ENCODE measurements around the gene TMEM132C. TPM values are rescaled to one million over a fixed set of nuclear protein-coding genes. Genes with fewer than 3 reads are reported as not detected.

TMEM132C gene
- total RNA-seq, 8 experiments from 2014 or later, result 0.21 to 21.1 (median 2.3) TPM; not detected in 1

DNA sequence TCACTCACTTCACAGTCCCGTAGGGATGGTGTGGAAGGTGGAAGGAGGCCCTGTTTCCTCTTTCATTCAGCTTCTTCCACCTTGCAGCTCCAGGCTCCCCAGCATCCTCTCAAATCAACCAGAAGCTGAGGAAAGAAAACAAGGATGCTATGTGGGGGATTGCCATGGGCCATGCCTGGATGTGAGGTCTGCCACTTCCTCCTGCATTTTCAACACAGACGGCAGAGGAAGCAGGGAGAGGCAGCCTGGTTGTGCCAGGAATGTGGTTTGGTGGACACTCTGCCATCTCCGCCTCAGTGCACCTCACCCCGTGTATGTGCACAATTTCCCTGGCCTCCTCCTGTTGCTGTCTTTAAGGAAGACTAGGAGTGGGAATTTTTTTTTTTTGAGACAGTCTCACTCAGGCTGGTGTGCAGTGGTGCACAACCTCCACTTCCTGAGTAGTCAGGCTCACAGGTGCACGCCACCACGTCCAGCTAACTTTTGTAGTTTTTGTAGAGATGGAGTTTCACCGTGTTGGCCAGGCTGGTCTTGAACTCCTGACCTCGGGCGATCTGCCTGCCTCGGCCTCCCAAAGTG, 457.6 kb downstream of the TMEM132C start:
- 7 to 90% (median 70%) methylated on average over 2 to 8 of the region's 10 CpGs; no CpG with 5 or more reads in 3 of the 10 experiments for WGBS, 10 experiments
- ATAC-seq (replicated peaks in 6 of 8), result no peak
- Histone ChIP-seq H3K27ac (no peak overlapping the region), H3K4me3 (no peak overlapping the region), H3K4me1 (replicated peaks in 1 of 2) (no peaks in the 10 kb centered on the region)
- in situ Hi-C loops (cut with MboI; ENCODE audit: low pct_unique_long_range_greater_than_20kb in 2 of 9, low sequenced_read_pairs in 9 of 9, unreplicated experiment in 9 of 9), result no loop called here

GRCh38 chr12:128726886-128727285, 459.9 kb downstream of the TMEM132C start:
- WGBS, 10 experiments, result 0 to 100% (median 85%) methylated on average over 1 of the region's 1 CpG; no CpG with 5 or more reads in 3 of the 10 experiments
- Histone ChIP-seq H3K4me3 (no peak overlapping the region), H3K27ac (no peak overlapping the region), H3K4me1 (replicated peaks in 1 of 2) (no peaks in the 10 kb centered on the region)
- in situ Hi-C loops (cut with MboI; ENCODE audit: low pct_unique_long_range_greater_than_20kb in 2 of 9, low sequenced_read_pairs in 9 of 9, unreplicated experiment in 9 of 9), result no loop called here
- ATAC-seq (replicated peaks in 6 of 8), result peak in 1 of 8 experiments; percentile 94

DNA sequence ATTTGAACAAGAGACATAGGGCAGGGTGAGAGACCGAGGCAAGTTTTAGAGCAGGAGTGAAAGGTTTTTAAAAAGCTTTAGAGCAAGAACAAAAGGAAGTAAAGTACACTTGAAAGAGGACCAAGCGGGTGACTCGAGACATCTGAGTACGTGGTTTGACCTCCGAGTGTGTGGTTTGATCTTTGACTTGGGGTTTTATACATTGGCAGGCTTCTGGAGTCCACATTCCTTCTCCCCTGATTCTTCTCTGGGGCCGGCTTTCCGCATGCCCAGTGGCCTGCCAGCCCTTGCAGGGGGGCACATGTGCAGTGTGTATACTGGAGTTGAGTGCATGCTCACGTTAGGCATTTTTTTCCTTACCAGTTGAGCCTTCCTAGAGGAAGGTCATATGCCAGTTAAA, 460.5 kb downstream of the TMEM132C start:
- in situ Hi-C loops (cut with MboI; ENCODE audit: low pct_unique_long_range_greater_than_20kb in 2 of 9, low sequenced_read_pairs in 9 of 9, unreplicated experiment in 9 of 9), result no loop called here
- Histone ChIP-seq H3K4me3 (no peak overlapping the region), H3K27ac (no peak overlapping the region), H3K4me1 (replicated peaks in 1 of 2) (no peaks in the 10 kb centered on the region)
- peak in 1 of 8 experiments; percentile 11 for ATAC-seq (replicated peaks in 6 of 8)
- WGBS, 10 experiments, result 0 to 85% (median 38%) methylated on average over 2 to 6 of the region's 8 CpGs; no CpG with 5 or more reads in 4 of the 10 experiments

DNA sequence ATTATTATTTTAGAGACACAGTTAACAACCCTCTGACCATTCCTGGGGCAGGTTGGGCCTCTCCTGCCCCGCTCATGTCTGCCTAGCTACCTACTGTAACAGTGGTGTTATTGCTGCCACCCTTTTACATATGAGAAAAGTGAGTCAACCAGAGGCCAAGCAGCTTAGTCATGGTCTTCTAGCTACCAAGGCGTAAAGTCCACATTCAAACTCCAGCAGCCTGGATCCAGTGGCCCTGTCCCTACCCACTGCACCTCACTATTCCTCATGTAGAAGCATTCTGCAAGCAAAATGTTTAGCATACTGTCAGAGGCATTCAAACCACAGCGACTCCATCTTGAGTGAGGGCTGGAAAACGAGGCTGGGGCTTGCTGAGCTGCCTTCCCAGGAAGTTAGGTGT, 461.0 kb downstream of the TMEM132C start:
- ATAC-seq (replicated peaks in 6 of 8), result no peak
- Histone ChIP-seq H3K4me3 (no peak overlapping the region), H3K27ac (no peak overlapping the region), H3K4me1 (replicated peaks in 1 of 2) (no peaks in the 10 kb centered on the region)
- WGBS, 10 experiments, result 0 to 100% (median 10%) methylated on average over 2 to 3 of the region's 4 CpGs; no CpG with 5 or more reads in 5 of the 10 experiments
- in situ Hi-C loops (cut with MboI; ENCODE audit: low pct_unique_long_range_greater_than_20kb in 2 of 9, low sequenced_read_pairs in 9 of 9, unreplicated experiment in 9 of 9), result no loop called here

DNA sequence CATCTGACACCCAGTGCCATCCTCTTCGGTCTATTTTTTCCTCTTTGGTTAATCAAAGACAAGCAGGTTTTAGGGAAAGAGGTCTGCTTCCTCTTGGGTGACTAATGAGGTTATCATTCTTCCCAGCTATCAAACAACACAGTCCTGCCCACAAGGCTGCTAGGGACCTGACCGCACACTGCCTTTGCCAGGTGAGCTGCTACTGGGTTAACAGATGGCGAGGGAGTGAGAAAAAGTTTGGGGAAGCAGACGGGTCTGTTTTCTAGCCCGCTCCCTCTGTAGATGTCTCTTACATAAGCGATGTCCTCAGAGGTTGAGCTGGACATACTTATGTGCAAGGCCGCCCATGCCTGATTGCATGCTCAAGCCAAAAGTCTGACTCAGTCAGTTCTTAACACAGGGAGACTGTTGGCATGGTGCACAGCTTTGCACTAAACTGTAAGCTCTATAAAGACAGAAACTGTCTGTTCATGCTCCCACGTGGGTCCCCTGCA, 462.7 kb downstream of the TMEM132C start:
- no peaks in the 10 kb centered on the region for H3K4me1 ChIP-seq (replicated peaks in 1 of 2)
- in situ Hi-C loops (cut with MboI; ENCODE audit: low pct_unique_long_range_greater_than_20kb in 2 of 9, low sequenced_read_pairs in 9 of 9, unreplicated experiment in 9 of 9), result no loop called here
- 20 to 72% (median 36%) methylated on average over 1 to 5 of the region's 8 CpGs; no CpG with 5 or more reads in 2 of the 10 experiments for WGBS, 10 experiments
- no peak overlapping the region for H3K4me3 ChIP-seq
- peak in 3 of 8 experiments; percentile 10 to 76 (median 28) for ATAC-seq (replicated peaks in 6 of 8)
- no peak overlapping the region for H3K27ac ChIP-seq

DNA sequence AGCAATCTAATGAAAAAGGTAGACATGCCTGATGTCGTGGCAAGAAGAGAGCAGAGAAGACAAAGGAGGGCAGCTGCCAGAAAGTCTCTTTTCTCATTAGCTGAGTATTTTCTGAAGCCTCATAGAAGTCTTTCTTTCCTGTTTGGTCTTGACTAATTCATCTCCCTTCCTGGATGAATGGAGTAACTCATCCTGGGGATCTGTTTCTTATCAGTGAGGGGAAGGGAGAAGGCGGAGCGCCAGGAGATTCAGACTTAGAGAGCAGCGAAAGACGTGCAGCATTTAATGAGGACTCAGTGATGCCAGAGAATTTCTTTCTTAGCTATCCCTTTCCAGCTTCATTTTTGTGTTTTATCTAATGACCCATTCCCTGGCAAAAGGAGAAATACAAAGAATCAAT, 467.4 kb downstream of the TMEM132C start:
- Histone ChIP-seq H3K4me3 (no peak overlapping the region), H3K4me1 (replicated peaks in 1 of 2) (no peaks in the 10 kb centered on the region), H3K27ac (no peak overlapping the region)
- ATAC-seq (replicated peaks in 6 of 8), result no peak
- WGBS, 10 experiments, result 0 to 63% (median 40%) methylated on average over 1 to 4 of the region's 5 CpGs
- in situ Hi-C loops (cut with MboI; ENCODE audit: low pct_unique_long_range_greater_than_20kb in 2 of 9, low sequenced_read_pairs in 9 of 9, unreplicated experiment in 9 of 9), result no loop called here

GRCh38 chr12:128737292-128737966, 470.5 kb downstream of the TMEM132C start:
- 0 to 86% (median 17%) methylated on average over 1 to 3 of the region's 3 CpGs; no CpG with 5 or more reads in 1 of the 10 experiments for WGBS, 10 experiments
- H3K4me3 ChIP-seq, result no peak overlapping the region
- no peaks in the 10 kb centered on the region for H3K4me1 ChIP-seq (replicated peaks in 1 of 2)
- in situ Hi-C loops (cut with MboI; ENCODE audit: low pct_unique_long_range_greater_than_20kb in 2 of 9, low sequenced_read_pairs in 9 of 9, unreplicated experiment in 9 of 9), result no loop called here
- no peak overlapping the region for H3K27ac ChIP-seq
- no peak for ATAC-seq (replicated peaks in 6 of 8)

DNA sequence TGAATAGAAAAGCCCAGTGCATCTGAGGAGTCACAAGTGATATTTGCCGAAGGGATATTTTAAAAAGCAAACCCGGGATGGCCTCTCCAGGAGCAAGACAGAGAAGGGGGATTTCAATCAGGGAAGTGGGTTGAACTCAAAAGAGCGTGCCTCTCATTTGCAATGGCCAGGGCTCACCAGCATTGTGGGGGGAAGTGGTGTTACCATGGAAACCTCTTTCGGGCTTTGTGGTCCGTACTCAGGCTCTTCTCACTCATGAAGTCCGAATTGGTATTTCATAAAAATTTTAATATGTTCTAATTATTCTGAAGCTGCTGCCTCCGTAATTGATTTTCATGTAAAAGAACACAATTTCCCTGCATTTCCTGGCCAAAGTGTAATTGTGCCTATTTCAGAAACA, 476.9 kb downstream of the TMEM132C start:
- ATAC-seq (replicated peaks in 6 of 8), result no peak
- no peak overlapping the region for H3K27ac ChIP-seq
- WGBS, 10 experiments, result 0 to 75% (median 44%) methylated on average over 1 to 7 of the region's 7 CpGs; no CpG with 5 or more reads in 1 of the 10 experiments
- in situ Hi-C loops (cut with MboI; ENCODE audit: low pct_unique_long_range_greater_than_20kb in 2 of 9, low sequenced_read_pairs in 9 of 9, unreplicated experiment in 9 of 9), result no loop called here
- H3K4me1 ChIP-seq (replicated peaks in 1 of 2), result no peaks in the 10 kb centered on the region
- H3K4me3 ChIP-seq, result no peak overlapping the region

GRCh38 chr12:128745772-128746689, 479.1 kb downstream of the TMEM132C start:
- no peak overlapping the region for H3K4me3 ChIP-seq
- WGBS, 10 experiments, result 10 to 100% (median 46%) methylated on average over 1 to 10 of the region's 11 CpGs
- ATAC-seq (replicated peaks in 6 of 8), result no peak
- in situ Hi-C loops (cut with MboI; ENCODE audit: low pct_unique_long_range_greater_than_20kb in 2 of 9, low sequenced_read_pairs in 9 of 9, unreplicated experiment in 9 of 9), result no loop called here
- no peak overlapping the region for H3K27ac ChIP-seq
- no peaks in the 10 kb centered on the region for H3K4me1 ChIP-seq (replicated peaks in 1 of 2)

DNA sequence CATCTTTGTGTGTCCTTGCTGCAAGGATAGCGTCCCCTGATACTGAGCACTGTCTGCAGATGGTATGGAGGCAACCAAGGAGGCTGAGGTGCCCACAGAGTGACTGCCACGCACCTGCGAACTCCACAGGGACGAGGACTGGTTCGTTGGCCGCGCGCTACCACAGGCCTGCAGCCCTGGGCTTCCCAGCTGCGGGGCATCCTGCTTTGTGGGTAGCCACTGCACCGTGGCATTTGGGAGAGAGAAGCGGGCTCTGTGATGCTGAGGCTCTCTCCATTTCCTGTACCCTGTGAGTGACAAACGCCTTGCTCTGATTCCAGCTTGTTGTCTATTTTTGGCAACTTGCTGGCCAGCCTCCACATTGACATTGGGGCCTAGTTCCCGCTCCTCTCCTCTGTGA, 480.5 kb downstream of the TMEM132C start:
- in situ Hi-C loops (cut with MboI; ENCODE audit: low pct_unique_long_range_greater_than_20kb in 2 of 9, low sequenced_read_pairs in 9 of 9, unreplicated experiment in 9 of 9), result no loop called here
- no peak overlapping the region for H3K27ac ChIP-seq
- H3K4me1 ChIP-seq (replicated peaks in 1 of 2), result no peaks in the 10 kb centered on the region
- H3K4me3 ChIP-seq, result no peak overlapping the region
- no peak for ATAC-seq (replicated peaks in 6 of 8)
- WGBS, 10 experiments, result 33 to 77% methylated on average over 1 to 8 of the region's 13 CpGs; no CpG with 5 or more reads in 8 of the 10 experiments

GRCh38 chr12:128752386-128752785, 485.4 kb downstream of the TMEM132C start:
- WGBS, 10 experiments, result 0 to 93% (median 37%) methylated on average over 1 to 5 of the region's 5 CpGs; no CpG with 5 or more reads in 4 of the 10 experiments
- H3K27ac ChIP-seq, result no peak overlapping the region
- in situ Hi-C loops (cut with MboI; ENCODE audit: low pct_unique_long_range_greater_than_20kb in 2 of 9, low sequenced_read_pairs in 9 of 9, unreplicated experiment in 9 of 9), result no loop called here
- ATAC-seq (replicated peaks in 6 of 8), result no peak
- H3K4me1 ChIP-seq (replicated peaks in 1 of 2), result no peaks in the 10 kb centered on the region
- H3K4me3 ChIP-seq, result no peak overlapping the region

- Histone ChIP-seq H3K27ac (no peak overlapping the region), H3K4me1 (replicated peaks in 1 of 2) (no peaks in the 10 kb centered on the region), H3K4me3 (no peak overlapping the region)
- 0 to 60% (median 19%) methylated on average over 1 to 4 of the region's 4 CpGs; no CpG with 5 or more reads in 2 of the 10 experiments for WGBS, 10 experiments
- ATAC-seq (replicated peaks in 6 of 8), result no peak
- in situ Hi-C loops (cut with MboI; ENCODE audit: low pct_unique_long_range_greater_than_20kb in 2 of 9, low sequenced_read_pairs in 9 of 9, unreplicated experiment in 9 of 9), result no loop called here
Measured at GRCh38 chr12:128753438-128753837, 486.5 kb downstream of the TMEM132C start.

- Histone ChIP-seq H3K4me1 (replicated peaks in 1 of 2) (no peaks in the 10 kb centered on the region), H3K27ac (no peak overlapping the region), H3K4me3 (no peak overlapping the region)
- ATAC-seq (replicated peaks in 6 of 8), result no peak
- in situ Hi-C loops (cut with MboI; ENCODE audit: low pct_unique_long_range_greater_than_20kb in 2 of 9, low sequenced_read_pairs in 9 of 9, unreplicated experiment in 9 of 9), result no loop called here
- WGBS, 10 experiments, result 0 to 80% (median 41%) methylated on average over 1 to 2 of the region's 3 CpGs; no CpG with 5 or more reads in 6 of the 10 experiments
Measured at GRCh38 chr12:128754275-128754674, 487.3 kb downstream of the TMEM132C start.
